GM12878 (cell line): Measurements from ENCODE around the gene CDH16. TPM values are rescaled to one million over a fixed set of nuclear protein-coding genes. Genes with fewer than 3 reads are reported as not detected.

Experiments
- BACH1 ChIP-seq: fragments of 450-650 bp; IDR thresholded peaks from 2 replicates; pipeline ENCODE4 v1.6.1; 2017; ENCODE audit warnings: mild to moderate bottlenecking, borderline replicate concordance
- BRCA1 ChIP-seq: IDR thresholded peaks from 2 replicates; pipeline ENCODE4 v1.6.1; 2011; ENCODE audit warnings: low read depth, low read length, improper control_type of control experiment
- CBFB ChIP-seq: IDR thresholded peaks from 2 replicates; pipeline ENCODE4 v1.6.1; 2016; ENCODE audit warnings: antibody characterized with exemption, low read depth
- CREM ChIP-seq: IDR thresholded peaks from 2 replicates; pipeline ENCODE4 v1.6.1; 2014; ENCODE audit warnings: antibody characterized with exemption, low read depth
- EED ChIP-seq: sonication (generic); IDR thresholded peaks from 2 replicates; pipeline ENCODE4 v1.6.1; 2016; ENCODE audit warnings: antibody characterized with exemption, low read depth
- EGR1 ChIP-seq, 2 experiments: IDR thresholded peaks; 1 replicate in 1 of 2; 2 replicates in 1 of 2; pipeline ENCODE4 v1.6.1; 2011 to 2012; ENCODE audit warnings: low read depth in 2 of 2, low read length in 2 of 2, borderline replicate concordance in 1 of 2, mild to moderate bottlenecking in 1 of 2, moderate library complexity in 1 of 2
- FOS ChIP-seq: IDR thresholded peaks from 3 replicates; pipeline ENCODE4 v1.6.1; 2011; ENCODE audit warnings: borderline replicate concordance; ENCODE audit not compliant: insufficient read length; ENCODE audit errors: extremely low read depth
- HDAC6 ChIP-seq: fragments of 200-600 bp; sonication (generic); IDR thresholded peaks from one replicate; pipeline ENCODE4 v1.8.0; 2017; ENCODE audit warnings: antibody characterized with exemption; ENCODE audit not compliant: unreplicated experiment
- NBN ChIP-seq: fragments of 450-650 bp; IDR thresholded peaks from 2 replicates; pipeline ENCODE4 v1.6.1; 2016
- NR2C1 ChIP-seq: fragments of 450-650 bp; IDR thresholded peaks from 2 replicates; pipeline ENCODE4 v1.6.1; 2017; ENCODE audit warnings: antibody characterized with exemption, mild to moderate bottlenecking, moderate library complexity
- NRF1 ChIP-seq: conservative IDR thresholded peaks from 2 replicates; pipeline ENCODE4 v1.6.1; 2011; ENCODE audit warnings: mild to moderate bottlenecking, low read depth, low read length, improper control_type of control experiment
- PML ChIP-seq: IDR thresholded peaks from 2 replicates; pipeline ENCODE4 v1.6.1; 2012; ENCODE audit warnings: low read length, inconsistent platforms
- RAD21 ChIP-seq: IDR thresholded peaks from 2 replicates; pipeline ENCODE4 v1.6.1; 2011; ENCODE audit warnings: mild to moderate bottlenecking, low read depth, low read length, moderate library complexity; ENCODE audit not compliant: insufficient read depth
- RUNX3 ChIP-seq: IDR thresholded peaks from 2 replicates; pipeline ENCODE4 v1.6.1; 2012; ENCODE audit warnings: low read length, inconsistent platforms
- SIN3A ChIP-seq: IDR thresholded peaks from 2 replicates; pipeline ENCODE4 v1.6.1; 2012; ENCODE audit warnings: low read depth, low read length, improper control_type of control experiment
- SMAD1 ChIP-seq: fragments of 450-650 bp; IDR thresholded peaks from 2 replicates; pipeline ENCODE4 v1.6.1; 2018; ENCODE audit warnings: mild to moderate bottlenecking, low read depth; ENCODE audit not compliant: partially characterized antibody
- SP1 ChIP-seq: IDR thresholded peaks from one replicate; pipeline ENCODE4 v1.6.1; 2011; ENCODE audit warnings: low read depth, low read length
- TAF1 ChIP-seq: IDR thresholded peaks from 2 replicates; pipeline ENCODE4 v1.6.1; 2011; ENCODE audit warnings: mild to moderate bottlenecking, low read depth, low read length, borderline replicate concordance
- WRNIP1 ChIP-seq: IDR thresholded peaks from 2 replicates; pipeline ENCODE4 v1.6.1; 2011; ENCODE audit warnings: low read depth, low read length, improper control_type of control experiment, borderline replicate concordance
- ZNF622 ChIP-seq: fragments of 450-650 bp; IDR thresholded peaks from 2 replicates; pipeline ENCODE4 v1.6.1; 2017; ENCODE audit warnings: mild to moderate bottlenecking, inconsistent platforms
- polyA plus RNA-seq, 11 experiments: library from polyadenylated mRNA; depleted of rRNA in 4 of 11; unstranded in 6 of 11; stranded (reverse) in 5 of 11; fragments of >200 nt; fragmentation: Nextera tagmentation in 4 of 11; fragmentation: Illumina TruSeq in 1 of 11; extraction: Ambion mirVana in 4 of 11; extraction: Trizol in 1 of 11; gene quantifications; 1 replicate in 1 of 11; 2 replicates in 10 of 11; pipeline versions ENCODE4 v1.2.1 to v1.2.3, GENCODE V29; 2011 to 2016; ENCODE audit warnings: inconsistent platforms in 2 of 11, missing spikeins in 2 of 11, low read depth in 1 of 11
- total RNA-seq, 4 experiments: library from RNA; depleted of rRNA in 3 of 4; stranded (reverse); fragments of >200 nt in 3 of 4; fragmentation: Illumina TruSeq in 1 of 4; extraction: Trizol in 1 of 4; gene quantifications; 2 replicates each; pipeline versions ENCODE4 v1.2.1 to v1.2.3, GENCODE V29; 2013 to 2021
- TF ChIP-seq, protein P1 (sequence below): fragments of 450-650 bp; IDR thresholded peaks from 2 replicates; pipeline ENCODE4 v1.6.1; 2016; ENCODE audit warnings: mild to moderate bottlenecking
- TF ChIP-seq, protein P2 (sequence below): IDR thresholded peaks from 2 replicates; pipeline ENCODE4 v1.6.1; 2012; ENCODE audit warnings: low read depth, low read length, improper control_type of control experiment
- TF ChIP-seq, protein P3 (sequence below): fragments of 450-650 bp; IDR thresholded peaks from 2 replicates; pipeline ENCODE4 v1.6.1; 2017; ENCODE audit warnings: borderline replicate concordance
- TF ChIP-seq, protein P4 (sequence below): fragments of 450-650 bp; IDR thresholded peaks from 2 replicates; pipeline ENCODE4 v1.6.1; 2017; ENCODE audit warnings: mild to moderate bottlenecking, moderate library complexity

CDH16 gene
- total and polyA plus RNA-seq, 10 of the 15 experiments (the other 5 are each of a cell fraction or from before 2014, with no cell fraction given): 0.05 TPM; not detected in 9

DNA sequence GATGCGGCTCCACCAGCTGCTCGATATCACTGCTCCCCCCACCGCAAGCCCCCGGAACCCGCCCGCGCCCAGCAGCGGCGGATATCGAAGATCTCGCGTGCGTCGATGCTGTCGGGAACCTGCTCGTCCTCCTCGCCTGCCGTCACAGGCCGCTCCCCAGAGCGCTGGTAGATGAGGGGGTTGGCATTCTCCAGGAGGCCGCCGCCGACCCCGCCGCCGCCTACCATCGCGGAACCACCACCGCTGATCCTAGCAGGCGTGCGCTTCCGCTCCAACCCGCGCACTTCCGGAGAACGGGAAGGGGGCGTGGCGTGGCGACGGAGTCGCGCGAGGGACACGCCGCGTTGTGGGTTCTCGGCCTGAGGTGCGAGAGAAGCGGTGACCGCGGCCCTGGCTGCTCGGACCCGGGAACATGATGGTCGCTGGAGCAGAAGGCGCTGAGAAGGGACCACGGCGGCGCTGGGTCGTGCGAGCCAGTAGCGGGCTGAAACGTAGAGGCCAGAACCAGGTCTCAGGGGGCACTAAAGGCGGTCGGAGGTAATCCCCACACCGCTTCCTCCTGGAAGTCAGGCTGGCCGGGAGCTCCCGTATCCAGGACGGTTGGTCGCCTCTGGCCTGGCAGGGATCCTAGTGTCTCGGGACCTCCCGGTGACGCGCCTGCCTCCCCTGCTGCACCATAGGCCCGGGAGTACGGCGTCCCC, 15.6 kb upstream of the CDH16 start, which contains the start of gene CIAO2B (continued):
- TF ChIP-seq, protein P1, sequence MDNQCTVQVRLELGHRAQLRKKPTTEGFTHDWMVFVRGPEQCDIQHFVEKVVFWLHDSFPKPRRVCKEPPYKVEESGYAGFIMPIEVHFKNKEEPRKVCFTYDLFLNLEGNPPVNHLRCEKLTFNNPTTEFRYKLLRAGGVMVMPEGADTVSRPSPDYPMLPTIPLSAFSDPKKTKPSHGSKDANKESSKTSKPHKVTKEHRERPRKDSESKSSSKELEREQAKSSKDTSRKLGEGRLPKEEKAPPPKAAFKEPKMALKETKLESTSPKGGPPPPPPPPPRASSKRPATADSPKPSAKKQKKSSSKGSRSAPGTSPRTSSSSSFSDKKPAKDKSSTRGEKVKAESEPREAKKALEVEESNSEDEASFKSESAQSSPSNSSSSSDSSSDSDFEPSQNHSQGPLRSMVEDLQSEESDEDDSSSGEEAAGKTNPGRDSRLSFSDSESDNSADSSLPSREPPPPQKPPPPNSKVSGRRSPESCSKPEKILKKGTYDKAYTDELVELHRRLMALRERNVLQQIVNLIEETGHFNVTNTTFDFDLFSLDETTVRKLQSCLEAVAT: 0 out of 2 replicates have a peak, but pooled peaks have one; percentile 39
- TF ChIP-seq BRCA1 (peak; percentile 43; the same call in 1 of the 2 replicates), RAD21 (no peak), SMAD1 (no peak), CREM (peak; percentile 59; the same call in 1 of the 2 replicates), CBFB (peak; percentile 93), NR2C1 (no peak), FOS (no peak), WRNIP1 (no peak), EED (peak; percentile 46; the same call in 1 of the 2 replicates), BACH1 (peak; percentile 49; the same call in 1 of the 2 replicates), NBN (peak; percentile 60; the same call in 1 of the 2 replicates), EGR1 (IDR thresholded peaks at IDR 0.05; ENCODE audit: borderline replicate concordance in 1 of 2, low read depth in 2 of 2, low read length in 2 of 2) (0 out of 3 replicates have a peak, but pooled peaks of 1 of the 2 experiments have one; percentile 28), NRF1 (no peak), SP1 (peak; percentile 86), PML (peak; percentile 23; the same call in 1 of the 2 replicates), RUNX3 (peak; percentile 90), SIN3A (peak; percentile 91), HDAC6 (no peak), TAF1 (peak; percentile 78; the same call in 1 of the 2 replicates), ZNF622 (no peak)
- TF ChIP-seq, protein P2, sequence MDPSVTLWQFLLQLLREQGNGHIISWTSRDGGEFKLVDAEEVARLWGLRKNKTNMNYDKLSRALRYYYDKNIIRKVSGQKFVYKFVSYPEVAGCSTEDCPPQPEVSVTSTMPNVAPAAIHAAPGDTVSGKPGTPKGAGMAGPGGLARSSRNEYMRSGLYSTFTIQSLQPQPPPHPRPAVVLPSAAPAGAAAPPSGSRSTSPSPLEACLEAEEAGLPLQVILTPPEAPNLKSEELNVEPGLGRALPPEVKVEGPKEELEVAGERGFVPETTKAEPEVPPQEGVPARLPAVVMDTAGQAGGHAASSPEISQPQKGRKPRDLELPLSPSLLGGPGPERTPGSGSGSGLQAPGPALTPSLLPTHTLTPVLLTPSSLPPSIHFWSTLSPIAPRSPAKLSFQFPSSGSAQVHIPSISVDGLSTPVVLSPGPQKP: peak; percentile 74; the same call in 1 of the 2 replicates
- TF ChIP-seq, protein P3, sequence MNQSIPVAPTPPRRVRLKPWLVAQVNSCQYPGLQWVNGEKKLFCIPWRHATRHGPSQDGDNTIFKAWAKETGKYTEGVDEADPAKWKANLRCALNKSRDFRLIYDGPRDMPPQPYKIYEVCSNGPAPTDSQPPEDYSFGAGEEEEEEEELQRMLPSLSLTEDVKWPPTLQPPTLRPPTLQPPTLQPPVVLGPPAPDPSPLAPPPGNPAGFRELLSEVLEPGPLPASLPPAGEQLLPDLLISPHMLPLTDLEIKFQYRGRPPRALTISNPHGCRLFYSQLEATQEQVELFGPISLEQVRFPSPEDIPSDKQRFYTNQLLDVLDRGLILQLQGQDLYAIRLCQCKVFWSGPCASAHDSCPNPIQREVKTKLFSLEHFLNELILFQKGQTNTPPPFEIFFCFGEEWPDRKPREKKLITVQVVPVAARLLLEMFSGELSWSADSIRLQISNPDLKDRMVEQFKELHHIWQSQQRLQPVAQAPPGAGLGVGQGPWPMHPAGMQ: no peak
- TF ChIP-seq, protein P4, sequence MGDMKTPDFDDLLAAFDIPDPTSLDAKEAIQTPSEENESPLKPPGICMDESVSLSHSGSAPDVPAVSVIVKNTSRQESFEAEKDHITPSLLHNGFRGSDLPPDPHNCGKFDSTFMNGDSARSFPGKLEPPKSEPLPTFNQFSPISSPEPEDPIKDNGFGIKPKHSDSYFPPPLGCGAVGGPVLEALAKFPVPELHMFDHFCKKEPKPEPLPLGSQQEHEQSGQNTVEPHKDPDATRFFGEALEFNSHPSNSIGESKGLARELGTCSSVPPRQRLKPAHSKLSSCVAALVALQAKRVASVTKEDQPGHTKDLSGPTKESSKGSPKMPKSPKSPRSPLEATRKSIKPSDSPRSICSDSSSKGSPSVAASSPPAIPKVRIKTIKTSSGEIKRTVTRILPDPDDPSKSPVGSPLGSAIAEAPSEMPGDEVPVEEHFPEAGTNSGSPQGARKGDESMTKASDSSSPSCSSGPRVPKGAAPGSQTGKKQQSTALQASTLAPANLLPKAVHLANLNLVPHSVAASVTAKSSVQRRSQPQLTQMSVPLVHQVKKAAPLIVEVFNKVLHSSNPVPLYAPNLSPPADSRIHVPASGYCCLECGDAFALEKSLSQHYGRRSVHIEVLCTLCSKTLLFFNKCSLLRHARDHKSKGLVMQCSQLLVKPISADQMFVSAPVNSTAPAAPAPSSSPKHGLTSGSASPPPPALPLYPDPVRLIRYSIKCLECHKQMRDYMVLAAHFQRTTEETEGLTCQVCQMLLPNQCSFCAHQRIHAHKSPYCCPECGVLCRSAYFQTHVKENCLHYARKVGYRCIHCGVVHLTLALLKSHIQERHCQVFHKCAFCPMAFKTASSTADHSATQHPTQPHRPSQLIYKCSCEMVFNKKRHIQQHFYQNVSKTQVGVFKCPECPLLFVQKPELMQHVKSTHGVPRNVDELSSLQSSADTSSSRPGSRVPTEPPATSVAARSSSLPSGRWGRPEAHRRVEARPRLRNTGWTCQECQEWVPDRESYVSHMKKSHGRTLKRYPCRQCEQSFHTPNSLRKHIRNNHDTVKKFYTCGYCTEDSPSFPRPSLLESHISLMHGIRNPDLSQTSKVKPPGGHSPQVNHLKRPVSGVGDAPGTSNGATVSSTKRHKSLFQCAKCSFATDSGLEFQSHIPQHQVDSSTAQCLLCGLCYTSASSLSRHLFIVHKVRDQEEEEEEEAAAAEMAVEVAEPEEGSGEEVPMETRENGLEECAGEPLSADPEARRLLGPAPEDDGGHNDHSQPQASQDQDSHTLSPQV: no peak
